Measurements from ENCODE around the gene CRIP3. TPM values are rescaled to one million over a fixed set of nuclear protein-coding genes. Genes with fewer than 3 reads are reported as not detected.

CRIP3 gene
- total and polyA plus RNA-seq, 2 of the 13 experiments (the other 11 are each of a cell fraction or from before 2014, with no cell fraction given) = 6.3 to 9.3 TPM

DNA sequence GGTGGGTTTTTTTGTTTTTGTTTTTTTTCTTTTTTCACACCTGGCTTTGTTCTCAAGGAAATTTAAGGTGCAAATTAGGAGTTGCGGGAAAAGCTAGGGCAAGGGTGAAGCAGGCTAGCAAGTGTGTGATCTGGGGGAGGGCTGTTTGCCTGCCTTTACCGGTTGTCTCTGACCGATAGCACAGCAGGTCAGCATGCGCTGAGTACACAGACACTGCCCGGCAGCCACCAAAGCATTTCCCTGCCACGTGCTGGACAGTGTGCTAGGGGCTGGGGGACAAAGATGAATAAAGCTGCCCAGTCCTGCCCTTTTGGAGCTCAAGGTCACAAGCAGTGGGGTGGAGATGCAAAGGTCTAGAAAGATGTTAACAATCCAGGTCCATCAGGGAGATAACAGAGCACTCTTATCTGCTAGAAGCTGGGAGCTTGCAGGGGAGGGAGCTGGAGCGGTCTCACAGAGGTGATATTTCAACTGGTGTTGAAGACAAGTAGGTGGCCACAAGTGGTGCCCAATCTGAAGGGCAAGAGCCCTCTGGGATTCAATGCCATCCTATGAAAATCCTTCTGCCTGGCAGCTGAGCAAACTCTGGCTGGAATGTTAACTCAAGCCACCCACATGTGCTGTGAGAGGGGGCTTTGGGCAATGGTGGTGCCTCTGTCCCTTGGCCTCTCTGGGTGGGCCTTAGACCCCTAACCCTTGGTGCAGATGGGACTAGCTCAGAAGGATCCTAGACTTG, 40.8 kb downstream of the CRIP3 start (continued):
- TF ChIP-seq, protein P1, sequence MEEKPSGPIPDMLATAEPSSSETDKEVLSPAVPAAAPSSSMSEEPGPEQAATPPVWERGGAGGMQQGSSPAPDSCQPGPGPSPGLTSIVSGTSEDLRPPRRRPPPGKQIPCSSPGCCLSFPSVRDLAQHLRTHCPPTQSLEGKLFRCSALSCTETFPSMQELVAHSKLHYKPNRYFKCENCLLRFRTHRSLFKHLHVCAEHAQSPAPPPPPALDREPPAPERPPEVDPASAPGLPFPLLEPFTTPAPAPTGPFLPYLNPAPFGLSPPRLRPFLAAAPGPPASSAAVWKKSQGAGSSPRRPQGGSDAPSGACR (CRISPR knock-in tag; IDR thresholded peaks at IDR 0.05) = peak; percentile 99
- TF ChIP-seq JARID2 (CRISPR knock-in tag; IDR thresholded peaks at IDR 0.05; ENCODE audit: insufficient replicate concordance) (no peak), ZNF180 (CRISPR knock-in tag; IDR thresholded peaks at IDR 0.05; ENCODE audit: borderline replicate concordance, low read depth) (no peak), ZNF382 (CRISPR knock-in tag; IDR thresholded peaks at IDR 0.05; ENCODE audit: borderline replicate concordance) (no peak), FOXO1 (CRISPR knock-in tag; IDR thresholded peaks at IDR 0.05) (peak; percentile 100), TEAD2 (CRISPR knock-in tag; IDR thresholded peaks at IDR 0.05) (0 out of 2 replicates have a peak, but pooled peaks have one; percentile 17), PAWR (CRISPR knock-in tag; IDR thresholded peaks at IDR 0.05; ENCODE audit: borderline replicate concordance) (no peak; the same call in 1 of the 2 replicates), MATR3 (CRISPR knock-in tag; IDR thresholded peaks at IDR 0.05) (no peak), ZNF256 (CRISPR knock-in tag; conservative IDR thresholded peaks at IDR 0.05) (peak; percentile 82; the same call in 1 of the 2 replicates), KAT2B (IDR thresholded peaks at IDR 0.05; ENCODE audit: borderline replicate concordance, low read depth, low read length) (no peak), CSRNP2 (CRISPR knock-in tag; conservative IDR thresholded peaks at IDR 0.05; ENCODE audit: low read depth) (peak; percentile 83; the same call in 1 of the 2 replicates), ZNF292 (CRISPR knock-in tag; IDR thresholded peaks at IDR 0.05; ENCODE audit: borderline replicate concordance, low read depth) (peak; percentile 100), ZNF335 (CRISPR knock-in tag; IDR thresholded peaks at IDR 0.05) (peak; percentile 88; the same call in 1 of the 2 replicates), ZNF749 (CRISPR knock-in tag; IDR thresholded peaks at IDR 0.05; ENCODE audit: borderline replicate concordance) (peak; percentile 98), PRPF4 (IDR thresholded peaks at IDR 0.05; ENCODE audit: low read depth, low read length, poor library complexity, severe bottlenecking) (no peak), SP140L (CRISPR knock-in tag; IDR thresholded peaks at IDR 0.05; ENCODE audit: borderline replicate concordance) (peak; percentile 94; the same call in 1 of the 2 replicates), ZNF782 (CRISPR knock-in tag; IDR thresholded peaks at IDR 0.05; ENCODE audit: borderline replicate concordance) (no peak; the same call in 1 of the 2 replicates), IRF9 (CRISPR knock-in tag; IDR thresholded peaks at IDR 0.05; ENCODE audit: borderline replicate concordance) (peak; percentile 97), ZSCAN31 (CRISPR knock-in tag; IDR thresholded peaks at IDR 0.05; ENCODE audit: low read depth) (peak; percentile 100), CEBPG (CRISPR knock-in tag; IDR thresholded peaks at IDR 0.05) (peak; percentile 86), ZBTB7B (CRISPR knock-in tag; IDR thresholded peaks at IDR 0.05) (peak; percentile 100), ZSCAN20 (CRISPR knock-in tag; IDR thresholded peaks at IDR 0.05; ENCODE audit: borderline replicate concordance) (no peak), JUND (CRISPR knock-in tag; IDR thresholded peaks at IDR 0.05) (peak; percentile 93; the same call in 1 of the 2 replicates)
- TF ChIP-seq, protein P2, sequence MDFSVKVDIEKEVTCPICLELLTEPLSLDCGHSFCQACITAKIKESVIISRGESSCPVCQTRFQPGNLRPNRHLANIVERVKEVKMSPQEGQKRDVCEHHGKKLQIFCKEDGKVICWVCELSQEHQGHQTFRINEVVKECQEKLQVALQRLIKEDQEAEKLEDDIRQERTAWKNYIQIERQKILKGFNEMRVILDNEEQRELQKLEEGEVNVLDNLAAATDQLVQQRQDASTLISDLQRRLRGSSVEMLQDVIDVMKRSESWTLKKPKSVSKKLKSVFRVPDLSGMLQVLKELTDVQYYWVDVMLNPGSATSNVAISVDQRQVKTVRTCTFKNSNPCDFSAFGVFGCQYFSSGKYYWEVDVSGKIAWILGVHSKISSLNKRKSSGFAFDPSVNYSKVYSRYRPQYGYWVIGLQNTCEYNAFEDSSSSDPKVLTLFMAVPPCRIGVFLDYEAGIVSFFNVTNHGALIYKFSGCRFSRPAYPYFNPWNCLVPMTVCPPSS (IDR thresholded peaks at IDR 0.05) = no peak
